C4-2B (cell line): Measurements from ENCODE around the gene BHLHE40.

ENCODE experiments used
- ZFX ChIP-seq: fragments of 450-650 bp; IDR thresholded peaks from 2 replicates; pipeline ENCODE4 v1.6.1; 2017
- TF ChIP-seq, protein P1 (sequence below): fragments of 450-650 bp; conservative IDR thresholded peaks from 2 replicates; pipeline ENCODE4 v1.5.1; 2017; ENCODE audit warnings: mild to moderate bottlenecking

DNA sequence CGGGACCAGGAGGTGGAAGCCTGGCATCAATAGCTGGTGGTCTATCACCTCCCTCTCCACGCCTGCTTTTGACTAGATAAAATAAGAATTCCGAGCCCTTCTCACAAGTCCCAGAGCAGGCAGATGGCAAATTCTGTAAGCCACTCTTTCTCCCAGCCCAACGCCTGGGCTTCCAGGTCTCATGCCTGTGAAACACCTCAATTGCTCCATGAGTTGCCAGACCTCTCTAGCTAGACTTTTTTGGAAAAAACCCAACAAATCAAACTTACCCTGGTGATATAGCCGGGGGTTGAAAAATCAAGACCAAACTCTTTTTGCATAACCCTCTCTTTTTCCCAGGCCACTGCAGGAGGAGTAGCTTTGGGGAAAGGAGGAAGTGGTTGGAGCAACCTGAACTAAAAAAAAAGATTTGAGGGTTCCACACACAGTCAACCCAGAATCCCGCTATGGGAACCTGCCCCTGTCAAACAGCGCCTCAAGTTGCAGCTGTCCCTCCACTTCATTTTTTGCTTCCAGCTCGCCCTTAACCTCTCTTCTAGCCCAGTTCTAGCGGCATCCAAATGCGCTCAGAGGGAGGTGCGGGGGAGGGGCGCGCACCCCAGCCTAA, 7.0 kb downstream of the BHLHE40 start:
- TF ChIP-seq, protein P1, sequence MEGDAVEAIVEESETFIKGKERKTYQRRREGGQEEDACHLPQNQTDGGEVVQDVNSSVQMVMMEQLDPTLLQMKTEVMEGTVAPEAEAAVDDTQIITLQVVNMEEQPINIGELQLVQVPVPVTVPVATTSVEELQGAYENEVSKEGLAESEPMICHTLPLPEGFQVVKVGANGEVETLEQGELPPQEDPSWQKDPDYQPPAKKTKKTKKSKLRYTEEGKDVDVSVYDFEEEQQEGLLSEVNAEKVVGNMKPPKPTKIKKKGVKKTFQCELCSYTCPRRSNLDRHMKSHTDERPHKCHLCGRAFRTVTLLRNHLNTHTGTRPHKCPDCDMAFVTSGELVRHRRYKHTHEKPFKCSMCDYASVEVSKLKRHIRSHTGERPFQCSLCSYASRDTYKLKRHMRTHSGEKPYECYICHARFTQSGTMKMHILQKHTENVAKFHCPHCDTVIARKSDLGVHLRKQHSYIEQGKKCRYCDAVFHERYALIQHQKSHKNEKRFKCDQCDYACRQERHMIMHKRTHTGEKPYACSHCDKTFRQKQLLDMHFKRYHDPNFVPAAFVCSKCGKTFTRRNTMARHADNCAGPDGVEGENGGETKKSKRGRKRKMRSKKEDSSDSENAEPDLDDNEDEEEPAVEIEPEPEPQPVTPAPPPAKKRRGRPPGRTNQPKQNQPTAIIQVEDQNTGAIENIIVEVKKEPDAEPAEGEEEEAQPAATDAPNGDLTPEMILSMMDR: no peak
- no peak for TF ChIP-seq ZFX
